NOMO-1 treated with dmso at 0.1 percent for 144 hours (cell line): ENCODE measurements around the gene ADAP1.

ENCODE experiments used
- DNase-seq: peaks from one replicate; lab custom pipeline; 2025; ENCODE audit not compliant: unreplicated experiment; lab: John Stamatoyannopoulos, UW

The ADAP1 gene

GRCh38 chr7:910441-910861, 44.0 kb downstream of the ADAP1 start:
- DNase-seq = no peak

GRCh38 chr7:909358-910329, 44.8 kb downstream of the ADAP1 start:
- DNase-seq = peak; percentile 80

- peak; percentile 33 for DNase-seq
Measured at GRCh38 chr7:908591-909357, 45.7 kb downstream of the ADAP1 start.

GRCh38 chr7:908159-908581, 46.3 kb downstream of the ADAP1 start:
- no peak for DNase-seq

DNA sequence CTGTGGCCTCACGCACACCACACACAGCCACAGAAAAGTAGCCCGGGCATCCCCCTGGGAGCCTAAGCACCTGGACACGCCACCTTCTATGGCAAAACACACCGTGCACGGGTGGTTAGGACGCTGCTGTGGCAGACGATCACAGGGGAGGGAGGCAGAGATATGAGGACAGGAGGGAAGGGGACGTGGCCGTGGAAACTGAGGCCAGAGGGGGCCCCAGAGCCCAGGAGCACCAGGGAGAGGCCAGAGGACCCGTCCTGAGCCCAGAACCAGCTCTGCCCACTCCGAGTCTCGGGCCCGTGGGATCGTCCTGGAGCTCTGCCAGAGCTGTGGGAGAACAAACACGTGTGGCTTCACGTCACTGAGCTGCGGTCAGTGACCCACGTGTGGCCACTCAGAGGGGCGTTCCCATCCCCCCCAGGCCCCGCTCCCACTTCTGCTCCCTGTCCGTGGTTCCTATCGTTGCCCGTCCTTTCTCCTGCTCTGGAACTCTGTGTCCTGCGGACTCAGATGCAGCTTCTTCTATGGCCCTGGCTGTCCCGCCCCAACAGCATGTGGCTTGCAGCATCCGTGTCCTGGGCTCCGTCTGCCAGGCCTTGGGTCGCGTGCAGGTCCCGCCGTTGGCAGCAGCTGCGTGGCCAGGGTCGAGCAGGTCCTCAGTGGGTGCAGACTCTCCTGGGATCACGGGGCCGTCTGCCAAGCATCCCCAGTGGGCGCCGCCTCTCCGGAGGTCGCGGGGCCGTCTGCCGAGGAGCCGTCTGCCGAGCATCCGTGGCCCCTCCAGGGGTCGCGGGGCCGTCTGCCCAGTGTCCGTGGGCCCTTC, 47.1 kb downstream of the ADAP1 start:
- no peak for DNase-seq

DNA sequence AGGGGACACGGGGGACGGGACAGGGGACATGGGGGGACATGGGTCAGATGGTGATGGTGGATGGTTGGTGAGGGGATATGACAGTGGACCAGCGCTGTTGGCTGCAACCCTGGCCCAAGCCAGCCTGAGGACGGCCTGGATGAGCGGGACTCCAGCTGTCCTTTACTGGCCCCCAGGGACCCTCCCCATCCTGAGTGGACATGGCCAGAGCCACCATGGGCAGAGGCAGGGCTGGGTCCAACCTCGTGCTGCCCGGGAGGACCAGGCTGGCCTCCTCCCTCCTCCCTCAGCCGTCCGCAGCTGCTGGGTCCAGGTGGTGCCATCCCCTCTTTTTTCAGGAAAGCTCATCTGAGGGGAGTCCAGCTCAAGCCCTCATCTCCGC, 47.7 kb downstream of the ADAP1 start:
- DNase-seq = no peak

- DNase-seq = no peak
Measured at GRCh38 chr7:904847-905246, 49.6 kb downstream of the ADAP1 start.

GRCh38 chr7:903921-904755, 50.3 kb downstream of the ADAP1 start:
- no peak for DNase-seq

- DNase-seq = no peak
Measured at GRCh38 chr7:902996-903395, 51.5 kb downstream of the ADAP1 start.

DNA sequence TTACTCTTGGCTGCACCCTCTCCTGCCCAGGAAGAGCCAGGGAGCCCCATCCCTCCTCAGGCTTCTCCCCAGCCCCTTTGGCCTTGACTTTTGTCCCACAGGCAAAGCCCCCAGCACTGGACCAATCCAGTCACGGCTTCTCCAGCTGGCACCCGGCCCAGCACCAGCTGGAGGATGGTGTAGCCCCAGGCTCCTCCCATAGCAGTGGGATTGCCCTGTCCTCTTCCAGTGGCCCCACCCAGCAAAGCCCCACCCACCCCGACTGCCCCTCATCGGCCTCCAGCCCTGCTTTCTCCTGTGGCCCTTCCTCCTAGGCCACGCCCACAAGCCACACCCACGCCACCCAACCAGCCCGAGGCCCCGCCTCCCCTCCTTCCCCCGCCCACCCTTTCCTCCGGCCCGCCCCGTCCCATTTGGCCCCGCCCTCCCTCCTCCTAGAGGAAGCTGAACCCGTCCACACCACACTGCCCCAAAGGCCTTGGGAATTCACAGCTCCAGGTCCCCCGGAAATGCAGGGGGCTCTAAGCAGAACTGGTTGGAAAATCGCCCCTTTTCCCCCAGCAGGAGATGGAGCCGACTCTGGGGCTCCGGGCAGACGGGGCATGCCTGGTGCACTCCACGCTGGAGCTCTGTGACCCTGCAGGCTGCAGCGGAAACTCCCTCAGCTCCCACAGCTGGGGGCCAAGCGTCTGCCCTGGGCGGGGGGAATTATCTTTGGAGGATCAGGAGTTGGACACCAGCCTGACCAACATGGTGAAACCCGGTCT, 52.9 kb downstream of the ADAP1 start:
- DNase-seq = no peak

DNA sequence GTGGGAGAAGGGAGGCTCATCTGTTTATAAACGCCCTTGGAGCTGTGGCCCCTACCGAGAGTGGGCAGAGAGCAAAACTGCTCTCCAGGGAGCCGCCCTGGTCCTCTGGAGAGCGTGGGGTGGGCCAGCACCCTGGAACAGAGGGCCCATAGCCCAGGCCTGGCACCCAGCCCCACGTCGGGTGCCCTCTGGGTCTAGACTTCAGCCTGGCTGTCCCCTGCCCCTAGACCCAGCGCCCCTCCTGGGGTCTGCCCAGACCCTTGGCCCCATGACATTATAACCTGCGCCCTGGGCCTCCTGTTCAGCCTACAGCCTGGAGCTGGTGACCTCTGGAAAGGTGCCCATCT, 53.5 kb downstream of the ADAP1 start:
- DNase-seq = no peak

DNA sequence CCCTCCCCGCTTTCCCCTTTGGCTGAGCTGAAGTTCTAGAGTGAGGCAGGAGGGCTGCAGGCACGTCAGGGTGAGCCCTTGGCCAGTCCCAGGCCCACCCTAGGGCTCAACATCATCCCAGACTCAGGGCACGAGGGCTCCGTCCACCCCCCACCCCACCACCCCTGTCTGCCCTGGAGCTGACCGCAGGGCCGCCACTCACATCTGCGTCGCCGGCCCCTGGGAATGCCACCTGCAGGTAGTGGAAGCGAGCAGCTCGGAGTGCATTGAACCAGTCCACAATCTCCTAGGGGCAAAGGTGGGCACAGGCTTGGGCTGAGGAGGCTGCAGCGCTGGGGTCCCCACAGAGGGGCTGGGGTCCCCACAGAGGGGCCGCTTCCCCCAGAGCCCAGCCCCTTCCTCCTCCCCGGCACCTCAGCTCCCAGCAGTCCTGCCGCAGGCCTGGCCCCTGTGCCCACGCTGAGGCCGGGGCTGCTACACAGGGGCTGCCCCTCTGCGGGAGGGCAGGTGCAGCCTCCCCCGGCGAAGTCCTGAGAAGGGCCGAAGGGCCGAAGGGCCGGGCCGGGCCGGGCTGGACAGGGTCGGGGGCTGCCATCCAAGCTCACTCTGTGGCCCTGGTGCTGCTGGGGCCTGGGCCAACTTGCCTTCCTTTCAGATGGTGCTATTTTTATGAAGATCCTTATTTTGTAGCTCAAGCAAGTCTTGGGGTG, 54.0 kb downstream of the ADAP1 start:
- no peak for DNase-seq

- no peak for DNase-seq
Measured at GRCh38 chr7:899806-900205, 54.7 kb downstream of the ADAP1 start.

DNA sequence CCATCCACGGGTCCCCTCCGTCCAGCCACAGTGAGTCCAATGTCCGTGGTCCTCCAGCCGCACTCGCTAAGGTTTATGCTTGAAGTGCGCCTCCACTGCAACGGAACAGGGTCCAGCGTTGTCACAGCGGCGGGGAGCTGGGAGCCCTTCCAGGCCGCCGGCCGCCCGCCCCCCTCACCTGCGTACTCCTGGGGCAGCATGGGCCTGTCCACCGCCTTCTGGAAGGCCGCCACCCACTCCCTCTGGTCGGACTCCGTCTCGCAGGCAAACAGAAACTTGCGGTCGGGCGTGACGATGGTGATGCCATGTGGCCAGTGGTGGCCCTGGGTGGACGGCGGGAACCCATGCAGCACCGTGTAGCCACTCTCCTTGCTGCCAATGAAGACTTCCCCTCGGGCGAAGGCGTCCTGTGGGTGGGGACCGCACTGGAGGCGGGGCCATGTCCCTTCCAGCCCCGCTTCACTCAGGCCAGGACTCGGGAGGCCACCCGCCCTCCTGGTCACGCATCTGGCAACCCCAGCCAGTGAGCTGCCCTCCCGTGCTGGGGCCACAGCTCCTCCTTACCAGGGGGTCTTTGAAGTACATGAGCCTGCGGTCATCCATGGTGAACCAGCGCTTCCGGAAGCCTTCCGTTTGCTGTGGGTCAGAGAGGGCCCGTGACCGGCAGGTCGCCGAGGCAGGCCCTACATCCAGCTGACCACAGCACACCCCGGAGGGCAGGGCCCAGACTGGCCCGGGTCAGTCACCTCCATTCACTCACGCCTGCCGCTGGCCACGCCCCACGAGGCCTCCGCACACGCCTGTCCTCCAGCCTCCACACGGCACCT, 55.4 kb downstream of the ADAP1 start:
- no peak for DNase-seq

GRCh38 chr7:898460-898854, 56.0 kb downstream of the ADAP1 start:
- no peak for DNase-seq

GRCh38 chr7:897771-898376, 56.6 kb downstream of the ADAP1 start:
- no peak for DNase-seq

DNA sequence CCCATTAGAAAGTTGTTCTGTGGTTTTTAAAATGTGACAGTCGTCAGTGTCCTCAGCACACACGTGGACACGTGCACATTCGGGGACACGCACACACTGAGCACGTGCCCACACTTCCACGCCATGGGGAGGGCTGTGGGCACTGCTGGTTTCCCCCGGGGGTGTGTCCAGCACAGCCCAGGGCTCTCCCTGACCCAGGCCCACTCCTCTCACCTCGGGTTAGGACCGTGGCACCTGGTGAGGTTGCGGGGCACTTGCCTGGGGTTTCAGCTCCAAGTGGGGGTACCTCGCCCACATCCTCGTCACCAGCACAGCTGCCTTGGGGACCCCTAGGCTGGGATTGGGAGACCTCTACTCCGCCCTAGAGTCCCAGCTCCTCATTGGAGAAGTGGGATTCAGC, 57.4 kb downstream of the ADAP1 start:
- DNase-seq = no peak
